ENCODE measurements around the gene SULF2. TPM values are rescaled to one million over a fixed set of nuclear protein-coding genes. Genes with fewer than 3 reads are reported as not detected.

The SULF2 gene
- total RNA-seq, 1 experiment from 2014 or later: 66.1 TPM

DNA sequence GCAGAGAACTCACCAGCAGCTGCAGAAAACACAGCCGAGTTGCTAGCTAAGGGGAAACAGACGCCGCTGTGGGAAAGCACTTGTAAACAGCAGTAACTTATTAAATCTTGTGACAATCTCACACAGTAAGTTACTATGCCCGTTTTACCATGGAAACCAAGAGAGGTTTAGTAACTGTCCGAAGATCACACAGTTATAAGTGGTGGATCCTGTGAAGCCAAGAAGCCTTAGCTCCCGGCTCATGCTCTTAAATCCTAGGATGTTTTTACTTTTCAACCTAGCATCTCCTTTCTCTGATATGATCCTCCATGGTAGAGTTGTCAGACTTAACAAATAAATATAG, 1.5 kb upstream of the SULF2 start:
- Mint-ChIP-seq H3K36me3 (ENCODE audit: insufficient read depth, unreplicated experiment) (peaks cover 9% of the 10 kb centered on the region), H3K27me3 (ENCODE audit: insufficient read depth, unreplicated experiment) (peaks cover 2% of the 10 kb centered on the region), H3K9me3 (ENCODE audit: unreplicated experiment) (no peaks in the 10 kb centered on the region), H3K27ac (ENCODE audit: unreplicated experiment) (peak overlapping the region; percentile 85), H3K4me3 (ENCODE audit: unreplicated experiment) (peak overlapping the region; percentile 96), H3K4me1 (ENCODE audit: low read depth, unreplicated experiment) (peaks cover 40% of the 10 kb centered on the region)
- no peak for TF ChIP-seq CTCF (IDR thresholded peaks at IDR 0.05; ENCODE audit: insufficient read depth in 1 of 2, low read depth in 1 of 2, low read length in 1 of 2, severe bottlenecking in 1 of 2, unreplicated experiment in 1 of 2)
- ChIA-PET CTCF (interaction anchor here (0.5 to 2.3 kb wide), 23 partner anchors 9 to 1764 kb away, joined by 3 to 80 read pairs (median 4); no protein-coding TSS in a partner anchor), POLR2A (interaction anchor here (0.6 to 1.7 kb wide), 2 partner anchors 500 to 509 kb away, joined by 3 to 14 read pairs; no protein-coding TSS in a partner anchor)
- H3K9me3 ChIP-seq: no peaks in the 10 kb centered on the region
- H3K36me3 ChIP-seq (ENCODE audit: control insufficient read depth, insufficient read depth, low read length): no peaks in the 10 kb centered on the region
- DNase-seq: no peak
- intact Hi-C loops (cut with micrococcal nuclease; ENCODE audit: unreplicated experiment): loop anchor here (1.0 to 10.0 kb wide), 8 partner anchors 61 to 834 kb away; no protein-coding TSS in a partner anchor
- peaks cover 19% of the 10 kb centered on the region for H3K4me1 ChIP-seq
- H3K4me3 ChIP-seq (ENCODE audit: low read depth, low read length): peak overlapping the region; percentile 55
- no peaks in the 10 kb centered on the region for H3K27me3 ChIP-seq (replicated peaks; ENCODE audit: control insufficient read depth, insufficient read depth, low read length)
- TSS peak; percentile 68 for BruUV-seq (replicated peaks)

GRCh38 chr20:47785854-47786764, 828 bp upstream of the SULF2 start:
- BruUV-seq (replicated peaks): no TSS peak
- H3K4me3 Mint-ChIP-seq (ENCODE audit: unreplicated experiment): peak overlapping the region; percentile 96

More at GRCh38 chr20:47785854-47786764, 828 bp upstream of the SULF2 start:
- H3K27me3 Mint-ChIP-seq (ENCODE audit: insufficient read depth, unreplicated experiment): peaks cover 2% of the 10 kb centered on the region
- peaks cover 35% of the 10 kb centered on the region for H3K4me1 Mint-ChIP-seq (ENCODE audit: low read depth, unreplicated experiment)
- no peaks in the 10 kb centered on the region for H3K9me3 Mint-ChIP-seq (ENCODE audit: unreplicated experiment)
- peak; percentile 89 to 91 for DNase-seq
- Histone ChIP-seq H3K27me3 (replicated peaks; ENCODE audit: control insufficient read depth, insufficient read depth, low read length) (no peaks in the 10 kb centered on the region), H3K36me3 (ENCODE audit: control insufficient read depth, insufficient read depth, low read length) (no peaks in the 10 kb centered on the region), H3K4me1 (peaks cover 19% of the 10 kb centered on the region), H3K9me3 (no peaks in the 10 kb centered on the region), H3K4me3 (ENCODE audit: low read depth, low read length) (peak overlapping the region; percentile 55)
- peaks cover 9% of the 10 kb centered on the region for H3K36me3 Mint-ChIP-seq (ENCODE audit: insufficient read depth, unreplicated experiment)
- POLR2A ChIA-PET: interaction anchor here (0.6 to 1.7 kb wide), 2 partner anchors 501 to 510 kb away, joined by 3 to 14 read pairs; no protein-coding TSS in a partner anchor
- H3K27ac Mint-ChIP-seq (ENCODE audit: unreplicated experiment): peak overlapping the region; percentile 85
- intact Hi-C loops (cut with micrococcal nuclease; ENCODE audit: unreplicated experiment): loop anchor here (1.0 to 10.0 kb wide), 8 partner anchors 61 to 834 kb away; no protein-coding TSS in a partner anchor
- peak; percentile 93 for TF ChIP-seq CTCF (IDR thresholded peaks at IDR 0.05; ENCODE audit: insufficient read depth in 1 of 2, low read depth in 1 of 2, low read length in 1 of 2, severe bottlenecking in 1 of 2, unreplicated experiment in 1 of 2)
- CTCF ChIA-PET: interaction anchor here (0.5 to 2.3 kb wide), 35 partner anchors 8 to 872 kb away, joined by 3 to 80 read pairs (median 4); no protein-coding TSS in a partner anchor

Measured in Caco-2 (cell line).